OCI-LY7 (cell line): ENCODE measurements around the gene RHOBTB3.

Source experiments
- EZH2phosphoT487 ChIP-seq: fragments of 200-600 bp; sonication (generic); IDR thresholded peaks from 2 replicates; pipeline ENCODE4 v1.6.1; 2018; ENCODE audit warnings: low read depth, borderline replicate concordance, mild to moderate bottlenecking, mixed run types, antibody characterized with exemption, low read length, moderate library complexity, mixed read lengths
- TF ChIP-seq, protein P1 (sequence below): fragments of 200-600 bp; sonication (generic); conservative IDR thresholded peaks from 2 replicates; pipeline ENCODE4 v1.5.1; 2014; ENCODE audit warnings: mild to moderate bottlenecking, antibody characterized with exemption, low read length, moderate library complexity, mixed read lengths

GRCh38 chr5:95808013-95808685, 77.0 kb downstream of the RHOBTB3 start:
- TF ChIP-seq, protein P1, sequence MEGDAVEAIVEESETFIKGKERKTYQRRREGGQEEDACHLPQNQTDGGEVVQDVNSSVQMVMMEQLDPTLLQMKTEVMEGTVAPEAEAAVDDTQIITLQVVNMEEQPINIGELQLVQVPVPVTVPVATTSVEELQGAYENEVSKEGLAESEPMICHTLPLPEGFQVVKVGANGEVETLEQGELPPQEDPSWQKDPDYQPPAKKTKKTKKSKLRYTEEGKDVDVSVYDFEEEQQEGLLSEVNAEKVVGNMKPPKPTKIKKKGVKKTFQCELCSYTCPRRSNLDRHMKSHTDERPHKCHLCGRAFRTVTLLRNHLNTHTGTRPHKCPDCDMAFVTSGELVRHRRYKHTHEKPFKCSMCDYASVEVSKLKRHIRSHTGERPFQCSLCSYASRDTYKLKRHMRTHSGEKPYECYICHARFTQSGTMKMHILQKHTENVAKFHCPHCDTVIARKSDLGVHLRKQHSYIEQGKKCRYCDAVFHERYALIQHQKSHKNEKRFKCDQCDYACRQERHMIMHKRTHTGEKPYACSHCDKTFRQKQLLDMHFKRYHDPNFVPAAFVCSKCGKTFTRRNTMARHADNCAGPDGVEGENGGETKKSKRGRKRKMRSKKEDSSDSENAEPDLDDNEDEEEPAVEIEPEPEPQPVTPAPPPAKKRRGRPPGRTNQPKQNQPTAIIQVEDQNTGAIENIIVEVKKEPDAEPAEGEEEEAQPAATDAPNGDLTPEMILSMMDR, result no peak
- TF ChIP-seq EZH2phosphoT487, result no peak
